A549 treated with dexamethasone at 1 μM for 4 hours (cell line): Measurements from ENCODE around the gene TMEM178A. TPM values are rescaled to one million over a fixed set of nuclear protein-coding genes. Genes with fewer than 3 reads are reported as not detected.

ENCODE experiments used
- total RNA-seq: library from RNA; stranded (reverse); fragments of 200-300 nt; extraction: Qiagen RNA extraction; gene quantifications from 5 replicates; pipeline ENCODE4 v1.2.3, GENCODE V29; 2022

TMEM178A gene
- 0.12 to 0.21 TPM (median 0.15 TPM) in 4 of 5 replicates, not detected in the other for total RNA-seq

DNA sequence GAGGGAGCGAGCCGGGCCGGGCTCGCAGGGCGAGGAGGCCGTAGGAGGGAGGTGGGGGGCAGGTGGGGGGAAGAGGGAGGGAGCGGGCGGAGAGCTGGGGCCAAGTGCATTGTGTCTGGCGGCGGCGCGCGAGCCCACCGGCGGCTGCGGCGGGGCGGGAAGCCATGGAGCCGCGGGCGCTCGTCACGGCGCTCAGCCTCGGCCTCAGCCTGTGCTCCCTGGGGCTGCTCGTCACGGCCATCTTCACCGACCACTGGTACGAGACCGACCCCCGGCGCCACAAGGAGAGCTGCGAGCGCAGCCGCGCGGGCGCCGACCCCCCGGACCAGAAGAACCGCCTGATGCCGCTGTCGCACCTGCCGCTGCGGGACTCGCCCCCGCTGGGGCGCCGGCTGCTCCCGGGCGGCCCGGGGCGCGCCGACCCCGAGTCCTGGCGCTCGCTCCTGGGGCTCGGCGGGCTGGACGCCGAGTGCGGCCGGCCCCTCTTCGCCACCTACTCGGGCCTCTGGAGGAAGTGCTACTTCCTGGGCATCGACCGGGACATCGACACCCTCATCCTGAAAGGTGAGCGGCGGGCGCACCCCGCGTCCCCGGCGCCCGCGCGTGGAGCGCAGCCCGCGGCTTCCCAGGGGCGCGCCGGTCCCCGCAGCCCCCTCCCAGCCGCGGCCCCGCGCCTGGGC lies at the start of gene TMEM178A:
TMEM178A (plus strand) TSS at position 107 of the 680 bp plus-strand sequence; CDS start at position 165, 58 bp downstream.

Other genes with a start within 250 kb of the TMEM178A start
- 17.0 to 23.4 TPM (median 21.1 TPM) in 5 replicates for gene MAP4K3, start 228.6 kb upstream of the TMEM178A start, total RNA-seq
- 12.7 to 14.0 TPM (median 13.2 TPM) in 5 replicates for gene THUMPD2, start 113.3 kb downstream of the TMEM178A start, total RNA-seq